ENCODE data around the gene ZNF200. TPM values are rescaled to one million over a fixed set of nuclear protein-coding genes. Genes with fewer than 3 reads are reported as not detected.
"Not testable (repeated sequence)": the region's sequence is repeated elsewhere in the genome, so short reads cannot be mapped to it uniquely, and the experiment has no call there.

The ZNF200 gene
- polyA plus RNA-seq, 4 donors = 12.2 to 14.3 (median 13.3) TPM

DNA sequence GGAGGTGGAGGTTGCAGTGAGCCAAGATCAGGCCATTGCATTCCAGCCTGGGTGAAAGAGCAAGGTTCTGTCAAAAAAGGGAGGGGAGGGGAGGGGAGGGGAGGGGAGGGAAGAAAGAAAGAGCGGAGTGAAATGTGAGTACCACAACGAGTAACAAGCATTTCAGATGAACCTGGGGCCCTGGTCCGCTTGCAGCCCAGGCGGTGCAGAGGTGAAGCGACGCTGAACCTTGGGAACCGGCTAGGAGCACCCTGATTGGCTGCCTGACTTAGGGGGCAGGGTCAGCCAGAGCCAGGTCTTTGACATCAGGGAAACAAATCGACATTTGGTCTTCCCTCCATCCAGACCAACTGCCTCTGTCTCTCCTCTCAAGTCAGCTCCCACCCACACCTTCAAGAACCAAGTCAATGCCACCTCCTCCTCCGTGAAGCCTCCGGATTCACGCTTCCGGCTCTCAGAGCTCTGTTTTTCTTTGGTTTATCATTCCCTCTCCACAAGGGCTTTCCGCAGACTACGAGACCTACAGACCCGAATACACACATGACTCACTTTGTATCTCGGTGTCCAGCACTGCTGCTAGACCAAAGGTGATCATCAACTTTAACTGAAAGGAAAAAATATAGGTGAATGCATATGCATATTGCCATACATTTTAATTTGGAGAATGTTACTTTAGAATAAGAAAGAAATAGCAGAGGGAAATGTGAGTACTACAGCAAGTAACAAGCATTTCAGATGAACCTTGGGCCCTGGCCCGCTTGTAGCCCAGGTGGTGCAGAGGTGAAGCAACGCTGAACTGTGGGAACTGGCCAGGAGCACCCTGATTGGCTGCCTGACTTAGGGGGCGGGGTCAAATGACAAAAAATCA is 27.6 kb downstream of the ZNF200 start:
- DNase-seq (ENCODE audit: low read depth in 4 of 4, low spot score in 2 of 4) = no peak

DNA sequence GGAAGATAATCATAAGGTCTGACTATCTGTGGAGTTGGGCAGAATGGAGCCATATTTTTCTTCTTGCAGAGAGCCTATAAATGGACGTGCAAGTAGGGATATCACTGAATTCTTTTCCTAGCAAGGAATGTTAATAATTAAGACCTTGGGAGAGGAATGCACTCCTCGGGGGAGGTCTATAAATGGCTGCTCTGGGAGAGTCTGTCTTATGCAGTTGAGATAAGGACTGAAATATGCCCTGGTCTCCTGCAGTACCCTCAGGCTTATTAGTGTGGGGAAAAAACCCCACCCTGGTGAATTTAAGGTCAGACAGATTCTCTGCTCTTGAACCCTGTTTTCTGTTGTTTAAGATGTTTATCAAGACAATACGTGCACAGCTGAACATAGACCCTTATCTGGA is 29.0 kb downstream of the ZNF200 start:
- not testable (repeated sequence) for DNase-seq (ENCODE audit: low read depth in 4 of 4, low spot score in 2 of 4)

DNA sequence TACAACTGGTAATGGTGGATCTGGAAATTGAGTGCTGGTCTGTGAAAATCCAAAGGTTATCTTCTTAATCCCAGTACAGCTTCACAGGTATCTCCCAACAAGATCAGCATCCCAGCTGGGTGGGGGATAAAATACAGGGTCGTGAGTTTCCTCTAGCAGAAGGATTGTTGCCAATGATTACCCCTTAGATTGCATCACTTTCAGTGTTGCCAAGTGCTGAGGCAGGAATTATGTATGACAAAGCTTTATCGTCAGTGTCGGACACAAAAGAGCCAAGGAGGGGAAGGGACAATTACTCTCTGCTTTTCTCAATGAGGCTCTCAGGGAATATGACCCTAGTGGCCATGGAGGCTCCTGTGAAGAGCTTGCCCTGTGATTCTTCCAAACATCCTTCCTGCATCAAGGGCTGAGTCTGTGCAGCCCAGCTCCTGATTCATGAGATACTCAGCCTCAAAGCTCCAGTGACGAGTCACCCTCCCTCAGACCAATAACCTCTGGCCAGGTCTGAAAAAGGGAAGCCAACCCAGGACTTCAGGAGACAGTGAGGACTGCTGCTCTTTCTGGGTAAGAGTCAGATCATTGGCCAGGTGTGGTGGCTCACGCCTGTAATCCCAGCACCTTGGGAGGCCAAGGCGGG is 31.9 kb downstream of the ZNF200 start:
- no peak for DNase-seq (ENCODE audit: low read depth in 4 of 4, low spot score in 2 of 4)

- DNase-seq (ENCODE audit: low read depth in 4 of 4, low spot score in 2 of 4) = no peak
Observed at GRCh38 chr16:3198334-3199072, 36.5 kb downstream of the ZNF200 start.

GRCh38 chr16:3197694-3198333 is 37.1 kb downstream of the ZNF200 start:
- not testable (repeated sequence) for DNase-seq (ENCODE audit: low read depth in 4 of 4, low spot score in 2 of 4)

DNA sequence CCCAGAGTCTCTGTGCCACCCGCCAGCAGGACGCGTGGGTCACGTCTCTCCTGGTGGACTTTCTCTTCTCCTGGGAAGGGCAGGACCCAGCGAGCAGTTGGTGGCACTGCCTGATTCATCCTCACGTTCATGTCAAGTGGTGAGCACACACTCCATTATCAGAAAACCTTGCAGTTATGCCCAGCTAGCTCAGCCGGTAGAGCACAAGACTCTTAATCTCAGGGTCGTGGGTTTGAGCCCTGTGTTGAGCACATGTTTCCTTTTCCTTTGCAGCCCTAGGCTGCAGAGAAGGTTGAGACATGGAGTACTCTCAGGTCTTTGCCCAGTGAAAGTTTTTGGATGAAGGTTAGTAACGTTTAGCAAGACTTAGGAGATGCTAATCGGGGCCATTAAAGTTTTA is 39.0 kb downstream of the ZNF200 start:
- DNase-seq (ENCODE audit: low read depth in 4 of 4, low spot score in 2 of 4) = no peak

GRCh38 chr16:3194792-3195191 is 40.2 kb downstream of the ZNF200 start:
- DNase-seq (ENCODE audit: low read depth in 4 of 4, low spot score in 2 of 4) = no peak

DNA sequence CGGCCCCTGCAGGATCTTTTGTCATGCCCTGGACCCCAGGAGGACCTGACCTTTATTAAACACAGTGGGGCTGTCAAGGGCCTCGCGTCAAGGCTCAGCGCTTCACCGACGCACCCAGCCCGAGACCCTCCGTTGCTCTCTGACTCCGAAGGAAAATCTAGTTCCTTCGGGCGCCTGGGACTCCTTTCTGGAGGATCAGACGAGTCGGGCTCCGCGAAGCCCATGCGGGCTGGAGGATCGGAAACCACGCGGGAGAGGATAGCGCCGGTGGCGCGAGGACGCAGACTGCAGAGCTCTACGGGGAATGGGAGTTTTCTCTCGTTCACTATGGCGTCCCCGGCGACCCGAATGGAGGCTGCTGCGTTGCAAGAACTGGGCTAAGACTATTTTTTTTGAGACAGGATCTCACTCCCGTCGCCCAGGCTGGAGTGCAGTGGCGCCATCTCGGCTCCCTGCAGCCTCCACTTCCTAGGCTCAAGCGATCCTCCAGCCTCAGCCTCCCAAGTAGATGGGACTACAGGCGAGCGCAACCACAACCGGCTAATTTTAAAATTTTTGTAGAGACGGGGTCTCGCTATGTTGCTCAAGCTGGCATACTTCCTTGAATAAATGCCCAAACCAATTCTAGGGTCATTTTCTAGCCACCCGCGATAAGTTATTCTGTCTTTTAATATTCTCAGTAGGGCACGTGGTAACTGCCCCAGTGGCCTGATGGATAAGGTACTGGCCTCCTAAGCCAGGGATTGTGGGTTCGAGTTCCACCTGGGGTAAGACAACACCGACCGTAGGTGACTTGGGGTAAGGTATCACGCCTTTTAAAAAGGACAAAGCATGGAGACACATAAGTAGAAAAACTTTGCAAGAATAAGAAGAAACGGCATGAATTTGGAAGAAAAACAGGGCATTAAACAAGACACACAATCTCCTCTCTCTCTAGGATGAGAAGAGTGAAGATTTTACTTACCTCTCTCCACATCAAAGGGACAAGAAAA is 41.4 kb downstream of the ZNF200 start:
- DNase-seq (ENCODE audit: low read depth in 4 of 4, low spot score in 2 of 4) = no peak

GRCh38 chr16:3192476-3193019 is 42.4 kb downstream of the ZNF200 start:
- DNase-seq (ENCODE audit: low read depth in 4 of 4, low spot score in 2 of 4) = no peak

DNA sequence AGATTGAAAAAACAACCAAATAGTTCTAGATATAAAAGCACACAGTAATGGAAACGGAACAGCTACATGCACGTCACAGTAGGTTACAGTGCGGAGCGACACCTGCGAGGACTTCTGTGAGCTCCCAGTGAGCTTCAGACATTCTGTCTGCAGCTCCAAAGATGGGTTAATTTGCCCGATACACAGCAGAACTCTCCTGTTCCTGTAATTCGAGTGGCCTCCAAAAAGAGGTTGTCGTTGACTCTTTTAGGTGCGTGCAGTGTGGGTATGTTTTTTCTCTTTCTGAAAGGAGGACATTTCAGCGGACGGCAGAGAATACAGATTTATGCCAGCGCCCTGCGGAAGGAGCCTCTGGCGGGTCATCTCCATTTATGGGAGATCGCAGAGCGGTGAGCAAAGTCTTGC is 44.0 kb downstream of the ZNF200 start:
- no peak for DNase-seq (ENCODE audit: low read depth in 4 of 4, low spot score in 2 of 4)

DNA sequence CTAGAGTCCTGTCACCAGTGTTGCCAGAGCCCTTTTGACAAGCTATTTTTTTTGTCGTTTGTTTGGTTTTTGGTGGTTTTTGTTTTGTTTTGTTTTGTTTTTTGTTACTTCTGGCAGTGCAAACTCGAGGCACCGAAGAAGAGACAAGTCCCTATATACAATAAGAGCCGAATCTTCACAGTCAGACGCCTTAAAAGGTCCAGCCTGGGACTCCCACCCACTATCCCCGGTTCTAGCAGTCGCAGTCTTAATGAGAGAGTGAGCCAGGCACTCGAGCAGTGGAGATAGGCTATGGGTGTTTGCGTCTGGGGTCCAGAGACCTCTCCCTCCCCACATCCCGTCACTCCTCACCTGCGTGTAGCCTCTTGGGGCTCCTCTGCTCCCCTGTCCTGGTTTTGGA is 45.1 kb downstream of the ZNF200 start:
- no peak for DNase-seq (ENCODE audit: low read depth in 4 of 4, low spot score in 2 of 4)

- DNase-seq (ENCODE audit: low read depth in 4 of 4, low spot score in 2 of 4) = no peak
Observed at GRCh38 chr16:3188925-3189825, 45.8 kb downstream of the ZNF200 start.

- no peak for DNase-seq (ENCODE audit: low read depth in 4 of 4, low spot score in 2 of 4)
Observed at GRCh38 chr16:3188675-3188924, 46.4 kb downstream of the ZNF200 start.

- DNase-seq (ENCODE audit: low read depth in 4 of 4, low spot score in 2 of 4) = no peak
Observed at GRCh38 chr16:3187798-3188674, 46.9 kb downstream of the ZNF200 start, which contains the start of gene OR1F1. TSS of gene OR1F1 (plus strand) at chr16:3188204.

- DNase-seq (ENCODE audit: low read depth in 4 of 4, low spot score in 2 of 4) = no peak
Observed at GRCh38 chr16:3186946-3187690, 47.8 kb downstream of the ZNF200 start.

GRCh38 chr16:3183445-3184139 is 51.4 kb downstream of the ZNF200 start:
- no peak for DNase-seq (ENCODE audit: low read depth in 4 of 4, low spot score in 2 of 4)

All from left renal cortex interstitium (tissue), 4 donors.